ENCODE data around the gene RNF166.

The RNF166 gene

GRCh38 chr16:88706229-88706964 lies at the start of gene RNF166, which contains the start of gene CTU2:
Gene RNF166, minus strand, starts transcription at chr16:88706408. Its CDS starts 83 bp downstream, at chr16:88706325.
Gene CTU2, plus strand, starts transcription at chr16:88706503. Its CDS starts 28 bp downstream, at chr16:88706531.
- DNase-seq (ENCODE audit: insufficient read length, low spot score) (peak; percentile 84), FAIRE-seq (no peak)
- no peak for TF ChIP-seq CTCF (IDR thresholded peaks at IDR 0.05; ENCODE audit: insufficient read depth, missing control alignments)

GRCh38 chr16:88754912-88755744 lies 48.9 kb upstream of the RNF166 start:
- TF ChIP-seq CTCF (IDR thresholded peaks at IDR 0.05; ENCODE audit: insufficient read depth, missing control alignments) = no peak
- FAIRE-seq (no peak), DNase-seq (ENCODE audit: insufficient read length, low spot score) (no peak)

- DNase-seq (ENCODE audit: insufficient read length, low spot score) (no peak), FAIRE-seq (no peak)
- no peak for TF ChIP-seq CTCF (IDR thresholded peaks at IDR 0.05; ENCODE audit: insufficient read depth, missing control alignments)
Observed at GRCh38 chr16:88754109-88754911, 48.1 kb upstream of the RNF166 start.

- no peak for TF ChIP-seq CTCF (IDR thresholded peaks at IDR 0.05; ENCODE audit: insufficient read depth, missing control alignments)
- FAIRE-seq = no peak
- DNase-seq (ENCODE audit: insufficient read length, low spot score) = no peak
Observed at GRCh38 chr16:88753602-88754001, 47.4 kb upstream of the RNF166 start.

GRCh38 chr16:88753191-88753590 lies 47.0 kb upstream of the RNF166 start:
- FAIRE-seq (no peak), DNase-seq (ENCODE audit: insufficient read length, low spot score) (no peak)
- no peak for TF ChIP-seq CTCF (IDR thresholded peaks at IDR 0.05; ENCODE audit: insufficient read depth, missing control alignments)

GRCh38 chr16:88752386-88753002 lies 46.3 kb upstream of the RNF166 start:
- FAIRE-seq (no peak), DNase-seq (ENCODE audit: insufficient read length, low spot score) (no peak)
- no peak for TF ChIP-seq CTCF (IDR thresholded peaks at IDR 0.05; ENCODE audit: insufficient read depth, missing control alignments)
